OCI-LY3 (cell line): ENCODE results near the gene CACNG8.
A peak's percentile ranks its signal among the peaks of the same experiment; 100 is the strongest.
"Not testable (repeated sequence)": the region's sequence is repeated elsewhere in the genome, so short reads cannot be mapped to it uniquely, and the experiment has no call there.

ENCODE experiments used
- H2AFZ ChIP-seq: fragments of 200-600, 300-600 bp; shearing (Covaris generic); 2 replicates; pipeline ENCODE4 v1.6.0; 2014; ENCODE audit warnings: antibody characterized with exemption, low read depth, low read length
- H3K27ac ChIP-seq: fragments of 200-600, 300-600 bp; sonication (generic); 2 replicates; pipeline ENCODE4 v1.5.1; 2014; ENCODE audit warnings: mild to moderate bottlenecking, low read length, moderate library complexity, mixed read lengths
- H3K27me3 ChIP-seq: fragments of 200-600, 300-600 bp; sonication (generic); 2 replicates; pipeline ENCODE4 v1.6.1; 2014; ENCODE audit warnings: low read depth, low read length, mixed read lengths
- H3K36me3 ChIP-seq: fragments of 200-600, 300-600 bp; sonication (generic); replicated peaks from 2 replicates; pipeline ENCODE3; 2014; ENCODE audit warnings: low read depth, low read length, mixed read lengths
- H3K4me1 ChIP-seq: fragments of 300-600, 200-600 bp; sonication (generic); 2 replicates; pipeline ENCODE4 v1.6.1; 2014; ENCODE audit warnings: low read length, mixed read lengths
- H3K4me2 ChIP-seq: fragments of 200-600, 300-600 bp; sonication (generic); 2 replicates; pipeline ENCODE4 v1.6.1; 2014; ENCODE audit warnings: low read length, mixed read lengths
- H3K4me3 ChIP-seq: fragments of 300-600, 200-600 bp; sonication (generic); 2 replicates; pipeline ENCODE4 v1.5.1; 2014; ENCODE audit warnings: antibody characterized with exemption, mild to moderate bottlenecking, low read length, moderate library complexity
- H3K79me2 ChIP-seq: fragments of 300-600, 200-600 bp; shearing (Covaris generic); 2 replicates; pipeline ENCODE4 v1.6.1; 2014; ENCODE audit warnings: mild to moderate bottlenecking, low read length, mixed read lengths
- H3K9ac ChIP-seq: fragments of 300-600, 200-600 bp; shearing (Covaris generic); 2 replicates; pipeline ENCODE4 v1.6.0; 2014; ENCODE audit warnings: mild to moderate bottlenecking, low read length, moderate library complexity
- H3K9me3 ChIP-seq: fragments of 200-600, 300-600 bp; shearing (Covaris generic); 2 replicates; pipeline ENCODE4 v1.6.1; 2014; ENCODE audit warnings: low read length, mixed read lengths; ENCODE audit not compliant: insufficient read depth
- H4K20me1 ChIP-seq: fragments of 200-600, 300-600 bp; sonication (generic); 2 replicates; pipeline ENCODE4 v1.6.1; 2016; ENCODE audit warnings: low read length, mixed read lengths; ENCODE audit not compliant: insufficient read depth
- CTCF ChIP-seq: fragments of 200-600, 300-600 bp; sonication (generic); IDR thresholded peaks from 2 replicates; pipeline ENCODE4 v1.5.1; 2014; ENCODE audit warnings: antibody characterized with exemption, low read length, low read depth
- EZH2phosphoT487 ChIP-seq: fragments of 200-600 bp; shearing (Covaris generic); IDR thresholded peaks from 2 replicates; pipeline ENCODE4 v1.6.1; 2018; ENCODE audit warnings: antibody characterized with exemption, mixed run types, low read depth

CACNG8 gene

GRCh38 chr19:53944933-53945332 lies 17.8 kb upstream of the CACNG8 start:
- no peak for TF ChIP-seq CTCF
- no peak for TF ChIP-seq EZH2phosphoT487
- Histone ChIP-seq H3K4me3 (no peak overlapping the region), H3K9me3 (no peaks in the 10 kb centered on the region), H2AFZ (no peak overlapping the region), H3K4me2 (no peak overlapping the region), H3K79me2 (no peaks in the 10 kb centered on the region), H3K4me1 (no peaks in the 10 kb centered on the region), H3K9ac (no peak overlapping the region), H3K27me3 (no peaks in the 10 kb centered on the region), H3K27ac (no peak overlapping the region), H3K36me3 (no peaks in the 10 kb centered on the region), H4K20me1 (no peaks in the 10 kb centered on the region)

- no peak overlapping the region for H3K4me3 ChIP-seq
- no peak overlapping the region for H3K9ac ChIP-seq
- no peaks in the 10 kb centered on the region for H3K79me2 ChIP-seq
- no peak overlapping the region for H2AFZ ChIP-seq
- H3K9me3 ChIP-seq: no peaks in the 10 kb centered on the region
- H3K4me1 ChIP-seq: no peaks in the 10 kb centered on the region
- H4K20me1 ChIP-seq: no peaks in the 10 kb centered on the region
- H3K36me3 ChIP-seq: no peaks in the 10 kb centered on the region
- H3K4me2 ChIP-seq: no peak overlapping the region
- H3K27ac ChIP-seq: no peak overlapping the region
- TF ChIP-seq EZH2phosphoT487 (no peak), CTCF (no peak)
- no peaks in the 10 kb centered on the region for H3K27me3 ChIP-seq
These were observed 17.3 kb upstream of the CACNG8 start for GRCh38 chr19:53945441-53945840.

- H3K4me2 ChIP-seq: no peak overlapping the region
These were observed 16.7 kb upstream of the CACNG8 start for GRCh38 chr19:53945998-53946397.

GRCh38 chr19:53947624-53948023 lies 15.1 kb upstream of the CACNG8 start:
- Histone ChIP-seq H2AFZ (no peak overlapping the region), H3K36me3 (no peaks in the 10 kb centered on the region), H3K4me3 (no peak overlapping the region), H3K27ac (no peak overlapping the region), H4K20me1 (no peaks in the 10 kb centered on the region), H3K4me1 (no peaks in the 10 kb centered on the region), H3K9me3 (no peaks in the 10 kb centered on the region), H3K79me2 (no peaks in the 10 kb centered on the region), H3K4me2 (no peak overlapping the region), H3K9ac (no peak overlapping the region), H3K27me3 (no peaks in the 10 kb centered on the region)
- TF ChIP-seq CTCF (peak; percentile 12; the same call in 1 of the 2 replicates), EZH2phosphoT487 (no peak)

More at GRCh38 chr19:53945998-53946397, 16.7 kb upstream of the CACNG8 start:
- Histone ChIP-seq H2AFZ (no peak overlapping the region), H3K4me3 (no peak overlapping the region), H3K27me3 (no peaks in the 10 kb centered on the region), H3K27ac (no peak overlapping the region), H3K79me2 (no peaks in the 10 kb centered on the region), H3K9me3 (no peaks in the 10 kb centered on the region), H3K9ac (no peak overlapping the region), H3K36me3 (no peaks in the 10 kb centered on the region), H3K4me1 (no peaks in the 10 kb centered on the region), H4K20me1 (no peaks in the 10 kb centered on the region)
- TF ChIP-seq CTCF: no peak
- no peak for TF ChIP-seq EZH2phosphoT487

GRCh38 chr19:53948611-53949010 lies 14.1 kb upstream of the CACNG8 start:
- not testable (repeated sequence) for H3K4me2 ChIP-seq, H3K36me3 ChIP-seq, H3K4me3 ChIP-seq, H3K9ac ChIP-seq, H2AFZ ChIP-seq, H3K27ac ChIP-seq, H3K4me1 ChIP-seq, H3K9me3 ChIP-seq, H3K79me2 ChIP-seq, H3K27me3 ChIP-seq, H4K20me1 ChIP-seq
